Hepatic stellate cell (primary cell): Measurements from ENCODE around the gene CRTC3.
A peak's percentile ranks its signal among the peaks of the same experiment; 100 is the strongest.
"Not testable (repeated sequence)": the region's sequence is repeated elsewhere in the genome, so short reads cannot be mapped to it uniquely, and the experiment has no call there.

ENCODE experiments used
- DNase-seq: peaks from one replicate; pipeline ENCODE4 v3.0.0; 2011; ENCODE audit warnings: low spot score

CRTC3 gene

DNA sequence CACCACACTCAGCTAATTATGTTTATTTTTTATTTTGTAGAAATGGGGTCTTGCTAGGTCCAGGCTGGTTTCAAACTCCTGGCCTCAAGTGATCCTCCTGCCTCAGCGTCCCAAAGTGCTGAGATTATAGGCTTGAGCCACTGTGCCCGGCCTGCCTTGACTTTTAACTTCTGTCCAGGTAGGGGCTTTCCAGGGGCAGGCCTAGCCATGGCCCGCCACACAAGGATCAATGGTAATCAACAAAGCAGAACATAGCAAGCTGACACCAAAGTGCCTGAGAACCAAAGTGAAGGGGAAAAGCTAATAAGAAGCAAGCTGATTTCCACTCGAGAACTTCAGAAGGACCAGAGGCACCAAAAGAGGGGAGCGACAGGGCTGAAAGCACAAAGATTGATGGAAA is 9.4 kb upstream of the CRTC3 start:
- no peak for DNase-seq

DNA sequence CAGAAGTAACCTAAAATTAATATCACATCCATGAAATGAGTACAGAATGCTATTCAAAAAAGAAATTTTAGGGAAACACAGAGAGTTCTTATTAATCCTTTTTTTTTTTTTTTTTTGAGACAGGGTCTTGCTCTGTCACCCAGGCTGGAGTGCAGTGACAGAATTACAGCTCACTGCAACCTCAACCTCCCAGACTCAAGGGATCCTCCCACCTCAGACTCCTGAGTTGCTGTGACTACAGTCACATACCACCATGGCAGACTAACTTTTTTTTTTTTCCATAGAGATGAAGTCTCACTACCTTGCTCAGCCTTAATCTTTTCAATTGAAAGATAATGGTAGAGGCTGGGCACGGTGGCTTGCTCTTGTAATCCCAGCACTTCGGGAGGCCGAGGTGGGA is 6.3 kb upstream of the CRTC3 start:
- no peak for DNase-seq

DNA sequence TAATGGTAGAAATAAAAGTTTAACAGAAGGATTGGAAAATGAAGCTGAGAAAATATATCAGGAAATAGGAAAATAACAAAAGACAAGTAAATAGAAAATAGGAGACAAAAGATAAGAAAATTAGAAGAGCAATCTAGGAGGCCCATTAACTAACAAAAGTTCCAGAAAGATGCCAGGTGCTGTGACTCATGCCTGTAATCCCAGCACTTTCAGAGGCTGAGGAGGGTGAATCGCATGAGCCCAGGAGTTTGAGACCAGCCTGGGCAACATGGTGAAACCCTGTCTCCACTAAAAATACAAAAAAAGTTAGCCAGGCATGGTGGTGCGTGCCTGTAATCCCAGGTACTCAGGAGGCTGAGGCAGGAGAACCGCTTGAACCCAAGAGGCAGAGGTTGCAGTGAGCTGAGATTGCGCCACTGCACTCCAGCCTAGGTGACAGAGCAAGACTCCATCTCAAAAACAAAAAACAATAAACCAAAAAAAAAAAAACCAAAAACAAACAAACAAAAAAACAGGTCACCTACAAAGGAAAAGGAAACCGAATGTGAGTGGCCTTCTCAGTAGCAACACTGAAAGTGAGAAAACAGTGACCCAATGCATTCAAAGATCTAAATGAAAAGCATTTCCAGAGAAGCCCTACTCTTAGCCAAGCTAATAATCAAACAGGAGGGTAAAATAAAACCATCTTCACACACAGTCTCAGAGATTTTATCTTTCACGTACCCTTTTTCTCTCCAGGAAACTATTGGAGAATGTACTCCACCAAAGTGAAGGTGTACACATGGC is 5.5 kb upstream of the CRTC3 start:
- not testable (repeated sequence) for DNase-seq

DNA sequence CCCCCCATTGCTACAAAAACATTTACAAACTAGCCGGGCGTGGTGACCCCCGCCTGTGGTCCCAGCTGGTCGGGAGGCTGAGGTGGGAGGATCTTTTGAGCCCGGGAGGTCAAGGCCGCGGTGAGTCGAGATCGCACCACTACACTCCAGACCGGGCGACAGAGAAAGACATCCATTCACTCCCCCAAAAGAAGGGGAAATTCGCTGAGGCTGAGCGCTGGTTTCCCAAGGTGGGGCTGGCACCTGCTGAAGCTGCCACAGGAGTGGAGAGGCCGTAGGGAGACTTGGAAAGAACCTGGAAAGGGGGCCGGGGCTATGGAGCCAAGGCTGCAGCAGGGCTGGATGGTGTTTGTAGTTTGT is 732 bp upstream of the CRTC3 start:
- no peak for DNase-seq

DNA sequence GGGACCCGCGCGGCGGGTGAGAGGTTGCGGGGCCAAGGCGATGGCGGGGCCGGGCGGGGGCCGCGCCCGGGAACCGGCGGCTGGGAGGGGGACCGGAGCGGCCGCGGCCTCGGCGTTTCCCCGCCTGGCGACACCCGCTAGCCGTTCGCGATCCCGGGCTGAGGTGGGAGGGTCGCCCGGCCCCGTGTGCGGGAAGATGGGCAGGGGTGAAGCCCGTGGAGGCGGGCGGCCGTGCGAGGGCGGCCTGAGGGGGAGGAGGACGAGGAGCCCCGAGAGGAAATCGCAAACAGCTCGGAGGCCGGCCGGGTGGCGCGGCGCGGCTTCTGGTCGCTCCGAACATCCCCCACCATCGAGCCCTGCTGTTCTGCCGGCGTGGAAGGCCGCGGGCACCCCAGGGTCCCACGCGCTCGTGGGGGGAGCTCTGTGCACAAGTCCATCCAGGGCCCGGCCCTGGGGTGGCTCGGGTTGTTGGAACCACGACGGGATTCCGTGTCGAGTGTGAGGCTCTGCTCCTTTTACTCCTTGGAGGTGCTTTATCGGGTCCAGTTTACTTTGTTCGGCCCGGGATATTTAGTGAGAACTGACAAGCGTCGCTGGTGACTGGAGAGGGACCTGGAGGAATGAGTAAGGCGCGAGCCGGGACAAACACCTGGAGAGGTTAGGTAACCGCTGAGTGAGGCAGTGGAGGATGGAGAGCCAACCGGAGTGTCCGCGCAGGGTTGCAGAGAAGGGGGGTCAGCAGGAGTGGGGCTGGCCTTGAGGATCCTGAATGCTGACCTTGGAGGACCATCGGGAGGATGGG is 728 bp downstream of the CRTC3 start:
- DNase-seq = peak; percentile 75

DNA sequence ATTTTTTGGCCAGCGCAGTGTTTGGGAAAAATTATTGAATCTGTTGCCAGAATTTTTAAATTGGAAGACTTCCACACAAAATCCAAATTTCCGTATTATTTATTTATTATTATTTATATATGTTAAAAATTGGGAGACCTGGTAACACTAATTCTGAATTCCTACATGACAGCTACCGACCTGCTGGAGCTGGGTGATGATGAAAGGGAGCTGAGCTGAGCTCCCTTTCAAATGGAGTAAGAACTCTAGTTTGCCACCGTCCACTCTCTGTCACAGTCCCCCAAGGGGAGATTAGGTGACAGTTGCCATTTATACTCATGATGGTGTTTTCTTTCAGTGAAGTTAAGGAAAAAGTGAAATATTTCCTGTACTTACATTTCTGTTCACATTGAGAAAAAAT is 1.4 kb downstream of the CRTC3 start:
- peak; percentile 44 for DNase-seq

DNA sequence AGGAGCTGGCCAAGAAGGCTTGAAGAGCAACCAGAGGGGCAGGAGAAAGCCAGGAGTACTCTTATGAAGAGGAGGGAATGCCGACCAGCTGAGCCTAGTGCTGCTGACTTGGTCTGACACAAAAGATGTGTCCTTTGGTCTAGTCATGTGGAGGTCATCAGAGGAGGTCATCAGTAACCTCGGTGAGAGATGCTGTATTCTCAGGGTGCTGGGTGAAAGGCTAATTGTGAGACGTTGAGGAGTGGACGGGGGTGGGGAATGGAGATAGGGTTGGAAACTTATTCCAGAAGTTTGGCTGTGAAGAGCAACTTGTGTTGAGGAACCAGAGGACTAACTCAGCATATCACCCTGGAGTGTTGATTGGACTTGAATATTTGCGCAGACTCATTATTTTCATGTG is 5.5 kb downstream of the CRTC3 start:
- no peak for DNase-seq

DNA sequence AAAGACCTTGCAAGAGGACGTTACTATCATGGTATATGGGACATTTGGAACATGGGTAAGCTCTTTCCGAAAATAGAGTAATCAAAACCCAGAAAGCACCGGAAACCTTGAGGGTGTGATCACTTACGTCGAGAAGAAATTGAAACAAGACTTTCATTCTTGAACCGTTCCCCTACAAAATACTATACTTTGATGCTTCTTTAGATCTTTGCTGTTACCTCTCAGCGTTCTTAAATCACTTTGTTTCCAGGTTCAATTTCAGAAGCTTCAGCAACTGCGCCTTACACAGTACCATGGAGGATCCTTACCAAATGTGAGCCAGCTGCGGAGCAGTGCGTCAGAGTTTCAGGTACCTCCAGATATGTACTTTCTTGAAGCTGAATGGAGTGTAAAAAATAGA is 10.1 kb downstream of the CRTC3 start:
- no peak for DNase-seq

DNA sequence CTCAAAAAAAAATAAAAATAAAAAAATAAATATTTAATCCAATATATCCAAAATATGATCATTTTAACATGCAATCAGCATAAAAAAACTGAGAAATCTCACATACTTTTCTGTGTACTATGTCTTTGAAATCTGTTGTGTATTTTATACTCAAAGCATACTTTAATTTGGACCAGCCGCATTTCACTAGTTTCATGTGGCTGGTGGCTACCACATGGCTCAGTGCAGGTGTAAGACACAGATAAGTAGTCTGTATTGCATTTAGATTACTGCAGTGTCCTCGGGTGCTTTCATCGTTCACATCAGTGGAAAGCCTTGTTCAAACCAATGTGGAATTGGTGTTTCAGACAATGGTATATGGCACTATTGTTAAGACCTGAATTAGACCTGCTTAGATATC is 11.0 kb downstream of the CRTC3 start:
- DNase-seq = no peak

DNA sequence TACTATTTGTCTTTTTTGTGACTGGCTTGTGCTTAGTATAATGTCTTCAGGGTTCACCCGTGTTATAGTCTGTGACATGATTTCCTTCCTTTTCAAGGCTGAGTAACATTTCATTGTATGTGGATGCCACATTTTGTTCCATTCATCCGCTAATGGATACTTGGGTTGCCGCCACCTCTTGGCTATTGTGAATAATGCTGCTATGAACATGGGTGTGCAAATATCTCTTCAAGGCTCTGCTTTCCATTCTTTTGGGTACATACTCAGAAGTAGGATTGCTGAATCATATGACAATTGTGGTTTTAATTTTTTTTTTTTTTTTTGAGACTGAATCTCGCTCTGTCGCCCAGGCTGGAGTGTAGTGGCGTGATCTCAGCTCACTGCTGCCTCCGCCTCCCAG is 15.4 kb downstream of the CRTC3 start:
- no peak for DNase-seq

DNA sequence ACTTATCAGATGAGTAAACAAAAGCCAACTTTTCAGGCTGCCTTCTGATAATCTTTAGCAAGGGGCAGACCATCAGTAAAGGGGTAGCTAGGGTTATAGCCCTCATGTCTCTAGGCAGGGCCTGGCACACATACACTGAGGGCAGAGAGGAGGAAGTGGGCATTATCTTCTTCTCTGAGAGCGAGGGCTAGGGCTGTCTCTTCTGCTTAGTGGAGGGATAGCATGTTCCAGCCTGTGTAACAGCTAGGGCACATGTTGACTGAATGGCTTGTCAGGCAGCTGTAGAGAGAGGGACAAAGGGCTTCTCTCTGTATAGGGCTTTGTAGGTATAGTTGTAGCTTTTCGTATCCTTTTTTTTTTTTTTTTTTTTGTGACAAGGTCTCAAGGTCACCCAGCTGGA is 17.8 kb downstream of the CRTC3 start:
- no peak for DNase-seq

DNA sequence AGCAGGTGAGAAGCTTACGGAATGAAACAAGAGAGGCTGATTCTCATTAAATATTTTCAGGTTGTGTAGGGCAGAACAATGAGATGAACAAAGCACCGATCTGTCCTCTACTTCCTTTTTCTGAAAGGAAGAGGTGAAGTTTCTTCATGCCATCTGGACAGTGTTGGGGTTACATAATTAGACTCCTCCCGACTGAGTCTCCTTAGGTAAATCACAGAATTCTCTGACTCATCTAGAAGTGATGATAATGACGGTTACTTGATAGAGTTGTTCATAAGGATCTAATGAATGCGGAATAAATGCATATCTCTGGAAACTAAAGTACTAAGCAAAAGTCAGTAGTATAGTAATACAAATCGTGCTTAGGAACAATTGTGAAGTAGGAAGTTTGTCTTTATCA is 21.2 kb downstream of the CRTC3 start:
- DNase-seq = no peak

DNA sequence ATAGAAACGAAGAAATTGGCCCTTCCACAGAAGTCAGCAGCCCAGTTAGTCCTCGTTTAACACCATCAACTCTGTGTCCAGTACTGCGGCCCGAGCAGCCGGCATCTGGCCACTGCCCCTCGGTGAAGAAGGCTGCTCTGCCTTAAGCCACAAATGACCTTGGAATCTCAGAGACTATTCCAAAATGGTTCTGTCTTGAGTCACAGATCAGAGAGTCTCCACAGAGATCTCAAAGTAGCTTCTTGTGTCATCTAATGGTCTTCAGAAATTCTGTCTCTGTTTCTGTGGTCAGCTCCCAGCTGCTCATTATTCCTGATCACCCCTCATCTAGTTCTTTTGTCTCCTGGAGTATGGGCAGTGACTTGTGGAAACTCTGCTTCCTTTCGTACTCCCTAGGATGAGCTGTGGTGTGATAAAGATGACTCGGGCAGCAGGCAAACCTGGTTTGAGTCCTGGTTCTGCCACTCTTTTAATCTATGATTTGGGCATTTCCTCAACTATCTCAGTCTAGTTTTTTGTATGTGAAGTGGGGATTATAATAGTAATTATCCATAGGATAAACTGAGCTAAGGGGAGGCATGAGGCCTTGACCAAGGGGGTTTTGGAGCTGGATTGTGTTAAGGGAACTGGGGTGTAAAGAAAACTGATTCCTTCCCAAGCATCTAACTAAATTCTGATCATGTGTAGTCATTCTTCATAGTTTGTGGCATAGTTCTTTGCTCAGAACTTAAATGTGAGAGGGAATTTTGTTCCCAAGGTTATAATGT is 22.6 kb downstream of the CRTC3 start:
- peak; percentile 73 for DNase-seq

DNA sequence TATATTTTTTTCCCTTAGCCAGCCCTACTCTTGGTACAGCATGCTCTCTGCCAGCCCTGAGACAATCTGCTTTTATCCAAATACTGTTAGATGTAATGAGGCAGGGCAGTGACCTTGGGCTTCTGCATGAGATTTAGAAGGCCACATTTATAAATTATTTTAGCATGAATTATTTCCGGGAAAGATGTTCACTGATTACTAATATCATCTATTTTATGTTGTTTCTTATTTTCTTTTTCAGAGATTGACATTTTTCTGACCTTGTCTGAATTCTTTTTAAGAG is 23.1 kb downstream of the CRTC3 start:
- DNase-seq = no peak

DNA sequence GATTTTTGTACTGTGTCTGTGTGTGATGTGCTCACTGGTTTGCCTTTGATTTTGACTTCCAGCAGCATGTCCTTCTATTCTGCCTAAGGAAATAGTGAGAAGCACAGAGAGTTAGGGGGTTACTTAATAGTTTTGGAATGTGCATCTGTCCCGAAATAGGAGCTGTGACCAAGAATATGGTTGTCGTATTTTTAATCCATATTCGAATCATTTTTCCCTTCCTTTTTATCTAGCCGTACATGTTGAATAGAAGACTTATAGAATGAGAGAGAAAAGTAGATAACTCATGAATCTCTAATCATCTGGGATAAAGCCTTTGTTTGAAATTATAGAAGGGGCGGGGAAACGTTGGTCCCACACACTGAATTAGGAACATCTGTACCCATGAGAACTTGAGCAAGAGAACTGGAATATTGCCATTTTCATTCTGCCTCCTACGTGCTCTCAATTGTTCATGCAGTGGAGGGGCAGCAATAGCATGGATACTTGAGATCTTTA is 23.6 kb downstream of the CRTC3 start:
- DNase-seq = peak; percentile 47

DNA sequence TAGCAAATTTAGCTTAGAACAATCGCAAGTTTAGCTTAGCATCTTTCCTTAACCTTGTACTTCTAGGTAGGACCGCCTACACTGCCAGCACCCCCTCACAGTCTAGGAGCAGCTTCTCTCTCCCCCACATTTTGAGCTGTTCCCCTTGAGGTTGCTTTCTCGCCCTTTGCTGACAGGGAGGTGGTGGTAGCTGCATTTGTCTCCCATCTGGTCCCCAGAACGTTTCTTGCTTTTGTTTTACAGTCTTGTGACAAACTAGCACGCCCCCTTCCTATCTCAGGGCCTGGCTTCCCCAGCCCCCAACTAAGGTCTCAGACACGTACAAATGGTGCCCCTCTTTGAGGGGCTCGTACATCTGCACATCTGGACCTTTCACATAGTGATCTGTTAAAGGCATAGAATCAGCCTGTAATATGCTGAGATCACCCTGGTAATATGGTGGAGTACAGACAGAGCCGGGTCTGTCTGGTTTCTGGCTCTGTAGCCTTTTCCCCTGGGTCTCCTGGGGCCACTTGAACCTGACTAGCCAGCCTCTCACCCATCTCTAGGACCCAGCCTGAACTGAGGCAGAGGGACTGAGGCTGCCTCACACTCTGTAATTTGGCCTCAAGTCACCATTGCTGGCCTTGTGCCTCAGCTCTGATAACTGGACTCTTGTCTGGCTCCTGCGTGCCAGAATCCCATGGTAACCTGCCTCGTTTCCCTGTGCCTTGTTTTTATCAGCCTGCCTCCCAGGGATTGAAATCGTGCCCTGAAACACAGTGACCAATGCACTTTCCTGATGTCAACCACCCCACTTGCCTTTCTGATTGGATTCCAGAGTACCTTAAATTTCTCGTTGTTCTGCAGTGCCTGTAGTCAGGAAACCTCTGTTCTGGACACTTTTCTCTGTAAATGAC is 27.7 kb downstream of the CRTC3 start:
- DNase-seq = peak; percentile 23

DNA sequence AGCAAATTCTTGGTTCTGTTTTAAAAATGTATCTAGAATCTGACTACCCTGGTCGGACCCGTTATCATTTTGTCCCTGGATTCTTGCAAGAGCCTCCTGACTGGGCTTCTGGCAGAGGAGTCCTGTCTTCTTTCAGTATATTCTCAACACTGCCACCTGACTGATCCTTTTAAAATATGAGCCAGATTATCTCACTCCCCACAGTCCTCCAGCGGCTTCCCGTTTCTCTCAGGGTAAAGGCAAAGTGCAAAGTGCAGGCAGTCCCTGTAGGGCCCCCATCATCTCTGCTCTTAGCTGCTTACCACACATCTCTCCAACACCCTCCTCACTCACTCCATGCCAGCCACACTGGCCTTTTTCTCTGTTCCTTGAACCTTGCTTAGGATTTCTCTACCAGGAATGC is 28.4 kb downstream of the CRTC3 start:
- DNase-seq = no peak

DNA sequence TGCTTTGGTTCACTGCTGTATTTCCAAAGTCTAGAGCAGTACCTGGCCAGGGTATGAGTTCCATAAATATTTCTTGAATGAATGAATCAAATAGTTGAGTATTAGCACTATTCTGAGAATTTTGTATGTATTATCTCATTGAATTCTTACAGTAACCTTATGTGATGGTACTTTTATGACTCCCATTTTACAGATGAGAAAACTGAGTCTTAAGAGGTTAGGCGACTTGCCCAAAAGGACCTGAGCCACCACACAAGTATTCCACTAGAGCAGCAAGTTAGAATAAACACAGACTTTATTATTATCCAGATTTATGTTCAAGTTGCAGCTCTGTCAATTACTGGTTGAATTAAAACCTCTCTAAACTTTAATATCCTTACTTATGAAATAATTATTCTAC is 29.4 kb downstream of the CRTC3 start:
- DNase-seq = no peak

DNA sequence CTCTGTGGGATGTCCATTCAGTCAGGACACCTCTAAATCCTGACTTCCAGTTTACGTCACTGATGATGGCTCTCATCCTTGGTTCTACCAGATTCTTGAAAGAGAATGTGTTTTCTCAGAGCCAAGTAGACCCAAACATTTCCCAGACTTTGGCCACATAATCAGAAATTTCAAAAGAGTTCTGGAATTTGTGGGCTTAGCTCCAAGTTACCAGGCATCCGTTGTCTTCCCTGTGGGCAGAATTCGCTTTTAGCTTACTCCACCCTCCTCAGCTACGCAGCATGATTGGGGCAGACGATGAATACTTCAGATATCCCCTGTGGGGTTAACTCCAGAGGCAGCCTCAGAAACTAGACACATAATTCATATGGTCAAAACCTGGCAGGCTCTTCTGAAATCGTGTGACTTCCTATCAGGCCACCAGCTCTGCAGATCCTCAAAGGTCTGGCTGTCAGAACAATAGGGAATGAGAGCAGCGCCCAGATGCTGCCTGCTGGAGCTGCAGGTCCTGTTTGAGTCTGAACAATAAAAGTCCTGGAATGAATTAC is 30.6 kb downstream of the CRTC3 start:
- peak; percentile 63 for DNase-seq

DNA sequence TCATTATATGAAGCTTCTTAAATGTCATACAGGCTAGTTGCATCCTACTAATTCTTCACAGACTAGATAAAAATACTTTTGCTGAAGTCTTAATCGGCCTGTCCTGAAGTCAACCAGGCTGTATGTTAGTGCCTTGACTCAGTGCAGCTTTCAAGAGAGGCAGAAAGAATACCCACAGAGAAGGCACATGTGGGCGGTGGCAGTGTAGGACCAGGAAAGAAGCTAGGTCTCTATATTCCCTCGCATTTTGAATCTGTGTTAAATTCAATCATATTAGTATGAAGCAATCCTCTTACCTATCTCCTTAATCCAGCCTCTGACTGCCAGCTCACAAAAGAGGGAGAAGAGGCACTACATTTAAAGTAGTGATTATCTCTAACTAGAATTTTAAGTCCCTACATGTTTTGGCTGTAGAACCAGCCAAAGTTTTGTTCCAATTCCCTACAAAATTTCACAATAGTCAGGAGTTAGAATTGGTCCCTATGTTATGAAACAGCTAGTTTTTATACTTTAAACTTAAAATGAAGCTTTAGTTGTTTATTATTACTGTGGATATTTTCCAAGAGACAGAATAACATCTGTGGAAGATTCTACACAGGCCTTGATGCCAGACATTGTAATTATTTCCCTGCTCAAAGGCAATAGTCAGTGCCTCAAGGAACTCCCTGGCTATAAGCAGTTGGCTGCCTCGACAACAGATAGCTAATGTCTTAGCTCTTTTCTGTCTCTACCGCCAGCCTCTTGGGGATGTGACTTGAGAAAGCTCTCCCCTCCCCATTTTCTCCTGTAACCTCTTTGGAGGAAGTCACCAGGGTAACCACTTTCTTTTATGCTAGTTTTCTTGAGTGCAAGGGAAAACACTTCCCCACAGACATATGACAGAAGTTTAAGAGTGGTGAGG is 31.9 kb downstream of the CRTC3 start:
- no peak for DNase-seq

DNA sequence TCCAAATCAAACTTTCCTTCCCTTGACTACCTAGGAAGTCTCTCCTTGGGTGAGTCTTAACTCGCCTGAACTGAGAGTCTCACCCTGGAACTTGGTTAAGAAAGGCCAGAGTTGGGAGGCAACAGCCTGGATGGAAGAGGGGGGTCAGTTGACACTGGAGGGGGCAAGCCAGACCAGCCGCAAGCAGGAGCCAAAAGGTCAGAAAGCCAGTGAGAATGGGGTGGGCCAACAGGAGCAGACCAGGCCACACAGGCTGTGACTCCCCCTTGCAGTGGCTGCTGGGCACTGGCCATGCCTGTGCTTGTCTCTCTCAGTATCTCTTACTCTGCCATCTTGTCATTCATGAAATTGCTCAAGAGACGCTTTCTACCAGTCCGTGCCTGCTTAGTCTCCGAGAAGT is 32.9 kb downstream of the CRTC3 start:
- no peak for DNase-seq
